WTC11 (cell line): Measurements from ENCODE around the gene IQSEC1. TPM values are rescaled to one million over a fixed set of nuclear protein-coding genes. Genes with fewer than 3 reads are reported as not detected.

Experiments used
- ATAC-seq: fragments of 200-7000 bp; cut with Tn5 transposase; 2 replicates; pipeline ENCODE4 v1.10.0; 2021; ENCODE audit warnings: mild to moderate bottlenecking, moderate library complexity
- CTCF ChIA-PET: fragments of 300-600 bp; sonication (Branson Sonifier 250); formaldehyde crosslinking; loops from one replicate; lab custom pipeline; 2021; ENCODE audit warnings: antibody characterized with exemption; lab: Charles Lee
- POLR2A ChIA-PET: fragments of 350-600 bp; sonication (Branson Sonifier 250); formaldehyde crosslinking; loops from one replicate; lab custom pipeline; 2021; ENCODE audit warnings: antibody characterized with exemption; lab: Charles Lee
- DNase-seq: peaks from one replicate; pipeline ENCODE4 v3.0.0; 2021; ENCODE audit warnings: low spot score
- H3K27ac Mint-ChIP-seq: 2 replicates; pipeline ENCODE4 v1.8.0; 2021; ENCODE audit warnings: mixed read lengths
- H3K27me3 Mint-ChIP-seq: 2 replicates; pipeline ENCODE4 v1.8.0; 2021; ENCODE audit warnings: low read depth, mild to moderate bottlenecking, moderate library complexity, mixed read lengths
- H3K36me3 Mint-ChIP-seq: 2 replicates; pipeline ENCODE4 v1.8.0; 2021; ENCODE audit warnings: mixed read lengths
- H3K4me1 Mint-ChIP-seq: 2 replicates; pipeline ENCODE4 v1.8.0; 2022; ENCODE audit warnings: mixed read lengths
- H3K4me3 Mint-ChIP-seq: 2 replicates; pipeline ENCODE4 v1.8.0; 2021; ENCODE audit warnings: mild to moderate bottlenecking, moderate library complexity, mixed read lengths
- H3K9me3 Mint-ChIP-seq: 2 replicates; pipeline ENCODE4 v1.8.0; 2021; ENCODE audit warnings: mixed read lengths
- AFF4 ChIP-seq: sonication (generic); formaldehyde crosslinking; IDR thresholded peaks from 2 replicates; pipeline ENCODE4 v1.8.1; 2023; ENCODE audit warnings: mild to moderate bottlenecking, missing genetic modification reagents, borderline replicate concordance
- ATF1 ChIP-seq: sonication (generic); formaldehyde crosslinking; IDR thresholded peaks from 2 replicates; pipeline ENCODE4 v1.8.1; 2023; ENCODE audit warnings: mild to moderate bottlenecking, moderate library complexity, missing genetic modification reagents
- ATF2 ChIP-seq: sonication (generic); formaldehyde crosslinking; IDR thresholded peaks from 2 replicates; pipeline ENCODE4 v1.8.1; 2022; ENCODE audit warnings: low read depth, missing genetic modification reagents, borderline replicate concordance
- FOXK1 ChIP-seq: sonication (generic); formaldehyde crosslinking; IDR thresholded peaks from 2 replicates; pipeline ENCODE4 v1.8.0; 2022; ENCODE audit warnings: mild to moderate bottlenecking, moderate library complexity, missing genetic modification reagents
- HMGA2 ChIP-seq: fragments of 250-450 bp; sonication (Bioruptor Pico); IDR thresholded peaks from 2 replicates; pipeline ENCODE4 v1.4.0; 2021; ENCODE audit warnings: mild to moderate bottlenecking, moderate library complexity
- JAZF1 ChIP-seq: fragments of 250-450 bp; sonication (Bioruptor Pico); IDR thresholded peaks from 2 replicates; pipeline ENCODE4 v1.9.0; 2021; ENCODE audit warnings: moderate library complexity, mild to moderate bottlenecking, inconsistent platforms
- MLX ChIP-seq: sonication (generic); formaldehyde crosslinking; IDR thresholded peaks from 2 replicates; pipeline ENCODE4 v1.8.1; 2023; ENCODE audit warnings: mild to moderate bottlenecking, missing genetic modification reagents, moderate library complexity
- NFATC4 ChIP-seq: fragments of 250-450 bp; sonication (Bioruptor Pico); IDR thresholded peaks from 2 replicates; pipeline ENCODE4 v1.9.0; 2021; ENCODE audit warnings: mild to moderate bottlenecking
- OVOL2 ChIP-seq: fragments of 250-450 bp; sonication (Bioruptor Pico); IDR thresholded peaks from 2 replicates; pipeline ENCODE4 v1.9.0; 2021; ENCODE audit warnings: mild to moderate bottlenecking, borderline replicate concordance
- PRDM15 ChIP-seq: sonication (generic); formaldehyde crosslinking; IDR thresholded peaks from 2 replicates; pipeline ENCODE4 v1.8.0; 2022; ENCODE audit warnings: missing genetic modification reagents
- PRRX2 ChIP-seq: fragments of 250-450 bp; sonication (Bioruptor Pico); IDR thresholded peaks from 2 replicates; pipeline ENCODE4 v1.8.0; 2021; ENCODE audit warnings: mild to moderate bottlenecking
- TEAD4 ChIP-seq: sonication (generic); formaldehyde crosslinking; IDR thresholded peaks from 2 replicates; pipeline ENCODE4 v1.8.0; 2022; ENCODE audit warnings: mild to moderate bottlenecking, missing genetic modification reagents
- ZBTB43 ChIP-seq: sonication (generic); formaldehyde crosslinking; IDR thresholded peaks from 2 replicates; pipeline ENCODE4 v1.8.1; 2023; ENCODE audit warnings: mild to moderate bottlenecking, missing genetic modification reagents
- ZNF138 ChIP-seq: sonication (generic); formaldehyde crosslinking; conservative IDR thresholded peaks from 2 replicates; pipeline ENCODE4 v1.8.1; 2022; ENCODE audit warnings: mild to moderate bottlenecking, moderate library complexity, missing genetic modification reagents
- ZNF232 ChIP-seq: sonication (generic); formaldehyde crosslinking; IDR thresholded peaks from 2 replicates; pipeline ENCODE4 v1.8.0; 2022; ENCODE audit warnings: mild to moderate bottlenecking, missing genetic modification reagents
- ZNF263 ChIP-seq: sonication (generic); formaldehyde crosslinking; IDR thresholded peaks from 2 replicates; pipeline ENCODE4 v1.8.1; 2022; ENCODE audit warnings: low read depth, mild to moderate bottlenecking, moderate library complexity, missing genetic modification reagents
- total RNA-seq: library from RNA; stranded (reverse); gene quantifications from 3 replicates; pipeline ENCODE4 v1.2.3, GENCODE V29; 2021

The IQSEC1 gene
- total RNA-seq, 1 experiment from 2014 or later, result 35.0 TPM

- H3K27me3 Mint-ChIP-seq, result no peaks in the 10 kb centered on the region
- TF ChIP-seq ATF1 (CRISPR knock-in tag) (no peak), ZBTB43 (no peak), ZNF263 (CRISPR knock-in tag) (no peak), OVOL2 (CRISPR knock-in tag) (no peak), NFATC4 (CRISPR knock-in tag) (no peak), JAZF1 (CRISPR knock-in tag) (no peak), HMGA2 (CRISPR knock-in tag) (no peak), FOXK1 (CRISPR knock-in tag) (no peak), TEAD4 (no peak), AFF4 (no peak), PRDM15 (CRISPR knock-in tag) (no peak), ATF2 (CRISPR knock-in tag) (no peak), ZNF232 (CRISPR knock-in tag) (no peak), MLX (CRISPR knock-in tag) (no peak), PRRX2 (CRISPR knock-in tag) (no peak), ZNF138 (CRISPR knock-in tag) (no peak)
- no peak for DNase-seq
- POLR2A ChIA-PET, result no interaction called here
- no peak for ATAC-seq
- CTCF ChIA-PET, result interaction anchor here (0.6 to 4.2 kb wide), 8 partner anchors 13 to 432 kb away, joined by 3 to 37 read pairs (median 4); no protein-coding TSS in a partner anchor
- H3K4me3 Mint-ChIP-seq, result no peak overlapping the region
- H3K9me3 Mint-ChIP-seq, result peaks cover 6% of the 10 kb centered on the region
- no peak overlapping the region for H3K27ac Mint-ChIP-seq
- 0 out of 2 replicates have a peak, but pooled peaks cover 6% of the 10 kb centered on the region for H3K4me1 Mint-ChIP-seq
- no peaks in the 10 kb centered on the region for H3K36me3 Mint-ChIP-seq
These were observed 33.2 kb upstream of the IQSEC1 start for GRCh38 chr3:13106308-13107001.
